HepG2 (cell line): ENCODE data around the gene SRGAP3. TPM values are rescaled to one million over a fixed set of nuclear protein-coding genes. Genes with fewer than 3 reads are reported as not detected.

Experiments used
- ATAC-seq: fragments of 200-7000 bp; cut with Tn5 transposase; 3 replicates; pipeline ENCODE4 v1.9.1; 2020; ENCODE audit warnings: mild to moderate bottlenecking, moderate library complexity
- BruUV-seq: library from RNA; stranded (reverse); fragments of 400-500 nt; replicated peaks from 2 replicates; lab custom pipeline; 2021; lab: Mats Ljungman, UMichigan
- CTCF ChIA-PET: fragments of 300-600 bp; formaldehyde crosslinking; extraction: SDS; loops from one replicate; lab custom pipeline; 2021; ENCODE audit warnings: low total read pairs, inconsistent platforms, low intra/inter-chr PET ratio; lab: Yijun Ruan, JAX
- POLR2A ChIA-PET: fragments of 350-600 bp; sonication (Branson Sonifier 250); formaldehyde crosslinking; loops from one replicate; lab custom pipeline; 2020; ENCODE audit warnings: antibody characterized with exemption, inconsistent platforms; lab: Yijun Ruan, JAX
- DNase-seq: peaks from one replicate; pipeline ENCODE4 v3.0.0-alpha.2; 2015; ENCODE audit warnings: low spot score
- FAIRE-seq: peaks from 3 replicates; lab custom pipeline; 2011; peaks lifted over from hg19 to GRCh38; lab: Jason Lieb, UNC
- H2AFZ ChIP-seq: one replicate; pipeline ENCODE4 v1.6.1; 2011; ENCODE audit warnings: low read length, inconsistent platforms
- H3K27ac ChIP-seq: fragments of 300-600 bp; 3 replicates; pipeline ENCODE4 v1.8.0; 2011; ENCODE audit warnings: mixed run types, mild to moderate bottlenecking, mixed read lengths, low read length, inconsistent platforms; ENCODE audit not compliant: insufficient read depth; ENCODE audit errors: extremely low read length
- H3K27me3 ChIP-seq, 2 experiments: fragments of 200-600 bp in 1 of 2; 2 replicates in 1 of 2; 3 replicates in 1 of 2; pipeline versions ENCODE4 v1.6.0 to v1.8.0; 2011; ENCODE audit warnings: low read length in 2 of 2, mild to moderate bottlenecking in 2 of 2, moderate library complexity in 2 of 2, inconsistent platforms in 1 of 2; ENCODE audit not compliant: insufficient read depth in 2 of 2, control insufficient read depth in 1 of 2
- H3K36me3 ChIP-seq, 2 experiments: fragments of 200-600 bp in 1 of 2; replicated peaks in 1 of 2; 2 replicates in 1 of 2; 3 replicates in 1 of 2; pipeline versions ENCODE4 v1.5.1 to v1.8.0; 2011; ENCODE audit warnings: low read length in 2 of 2, inconsistent platforms in 1 of 2; ENCODE audit not compliant: insufficient read depth in 2 of 2, control insufficient read depth in 1 of 2
- H3K4me1 ChIP-seq: 2 replicates; pipeline ENCODE4 v1.5.1; 2012; ENCODE audit warnings: low read length, inconsistent platforms; ENCODE audit not compliant: insufficient read depth
- H3K4me2 ChIP-seq: 2 replicates; pipeline ENCODE4 v1.6.0; 2011; ENCODE audit warnings: low read depth, low read length, inconsistent platforms
- H3K4me3 ChIP-seq, 3 experiments: fragments of 200-600 bp in 1 of 3; sonication (generic), shearing (Covaris generic) in 1 of 3; replicated peaks in 1 of 3; 2 replicates each; pipeline ENCODE4 v1.5.1; 2011 to 2016; ENCODE audit warnings: low read length in 3 of 3, inconsistent platforms in 2 of 3, low read depth in 2 of 3, mild to moderate bottlenecking in 2 of 3, control low read depth in 1 of 3, mixed read lengths in 1 of 3; ENCODE audit not compliant: insufficient read depth in 1 of 3
- H3K79me2 ChIP-seq: one replicate; pipeline ENCODE4 v1.6.1; 2011; ENCODE audit warnings: low read length, inconsistent platforms; ENCODE audit not compliant: insufficient read depth
- H3K9ac ChIP-seq: 2 replicates; pipeline ENCODE4 v1.6.0; 2011; ENCODE audit warnings: mild to moderate bottlenecking, low read depth, low read length, inconsistent platforms; ENCODE audit not compliant: insufficient read depth
- H3K9me3 ChIP-seq: 2 replicates; pipeline ENCODE4 v1.5.1; 2012; ENCODE audit warnings: mild to moderate bottlenecking, low read length
- H4K20me1 ChIP-seq: 2 replicates; pipeline ENCODE4 v1.6.0; 2011; ENCODE audit warnings: inconsistent platforms, mild to moderate bottlenecking, low read length, moderate library complexity; ENCODE audit not compliant: insufficient read depth
- NR3C1 ChIP-seq: sonication (generic); formaldehyde crosslinking; IDR thresholded peaks from 2 replicates; pipeline ENCODE4 v1.4.0; 2020; ENCODE audit warnings: missing genetic modification reagents
- ZNF549 ChIP-seq: sonication (generic); formaldehyde crosslinking; IDR thresholded peaks from 2 replicates; pipeline ENCODE4 v1.5.0; 2020; ENCODE audit warnings: missing genetic modification reagents
- ZNF891 ChIP-seq: sonication (generic); formaldehyde crosslinking; IDR thresholded peaks from 2 replicates; pipeline ENCODE4 v1.5.0; 2020; ENCODE audit warnings: mild to moderate bottlenecking, missing genetic modification reagents
- WGBS: methylation state at CpG from one replicate; pipeline ENCODE4 v1.1.6; 2017; ENCODE audit warnings: low lambda C conversion rate; 5-methylcytosine and 5-hydroxymethylcytosine counted together
- in situ Hi-C: cut with HindIII; loops from 2 replicates; pipeline ENCODE4 v1.10.0; 2017; ENCODE audit warnings: low pct_unique_long_range_greater_than_20kb; ENCODE audit not compliant: extremely low pct_ligation_motif_present
- intact Hi-C: fragments of 100-400 bp; cut with micrococcal nuclease; formaldehyde crosslinking; loops from one replicate; pipeline ENCODE4 v1.10.0; 2022; ENCODE audit not compliant: unreplicated experiment
- polyA plus RNA-seq, 8 experiments: library from polyadenylated mRNA; depleted of rRNA in 3 of 8; stranded (reverse) in 7 of 8; unstranded in 1 of 8; fragments of >200 nt; fragmentation: Illumina TruSeq in 4 of 8; extraction: Trizol in 4 of 8; gene quantifications; 2 replicates each; pipeline versions ENCODE4 v1.2.1 to v1.2.3, GENCODE V29; 2011 to 2016; ENCODE audit warnings: low read depth in 4 of 8, missing spikeins in 1 of 8, mixed read lengths in 1 of 8; ENCODE audit not compliant: insufficient read depth in 1 of 8
- total RNA-seq, 5 experiments: library from RNA; depleted of rRNA; stranded (reverse); fragments of >200 nt; fragmentation: Illumina TruSeq; extraction: Trizol; gene quantifications; 2 replicates each; pipeline ENCODE4 v1.2.3, GENCODE V29; 2016; ENCODE audit warnings: low read depth in 1 of 5
- TF ChIP-seq, protein P1 (sequence below): sonication (generic); formaldehyde crosslinking; IDR thresholded peaks from 2 replicates; pipeline ENCODE4 v1.9.0; 2021; ENCODE audit warnings: mild to moderate bottlenecking, missing genetic modification reagents
- TF ChIP-seq, protein P2 (sequence below): IDR thresholded peaks from 2 replicates; pipeline ENCODE4 v1.4.0; 2020; ENCODE audit warnings: mild to moderate bottlenecking, missing genetic modification reagents

Gene SRGAP3
- total and polyA plus RNA-seq, 2 of the 13 experiments (the other 11 are each of a cell fraction or from before 2014, with no cell fraction given), result 1.2 to 1.4 TPM

DNA sequence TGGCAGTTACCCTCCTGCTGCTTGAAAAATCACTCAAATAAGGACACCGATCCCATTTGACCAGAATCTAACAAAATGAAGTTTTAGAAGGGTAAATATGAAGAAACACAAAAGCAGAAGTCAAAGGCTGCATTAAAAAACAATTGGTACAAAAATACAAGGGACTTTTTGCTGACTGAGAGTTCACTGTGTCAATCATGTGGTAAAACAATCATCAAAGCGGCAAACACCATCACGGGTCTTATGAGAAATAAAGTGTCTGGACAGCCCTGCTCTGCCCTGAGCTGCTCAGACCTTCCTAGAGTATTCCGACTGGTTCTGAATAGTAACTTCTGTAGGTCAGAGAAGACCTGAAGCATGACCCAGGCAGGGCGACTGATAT, 148.9 kb downstream of the SRGAP3 start:
- H3K79me2 ChIP-seq, result no peaks in the 10 kb centered on the region
- no peaks in the 10 kb centered on the region for H3K9me3 ChIP-seq
- FAIRE-seq (no peak), DNase-seq (no peak), ATAC-seq (no peak)
- H3K27ac ChIP-seq, result no peak overlapping the region
- no peaks in the 10 kb centered on the region for H3K36me3 ChIP-seq
- no peak for TF ChIP-seq ZNF891
- TF ChIP-seq, protein P1, sequence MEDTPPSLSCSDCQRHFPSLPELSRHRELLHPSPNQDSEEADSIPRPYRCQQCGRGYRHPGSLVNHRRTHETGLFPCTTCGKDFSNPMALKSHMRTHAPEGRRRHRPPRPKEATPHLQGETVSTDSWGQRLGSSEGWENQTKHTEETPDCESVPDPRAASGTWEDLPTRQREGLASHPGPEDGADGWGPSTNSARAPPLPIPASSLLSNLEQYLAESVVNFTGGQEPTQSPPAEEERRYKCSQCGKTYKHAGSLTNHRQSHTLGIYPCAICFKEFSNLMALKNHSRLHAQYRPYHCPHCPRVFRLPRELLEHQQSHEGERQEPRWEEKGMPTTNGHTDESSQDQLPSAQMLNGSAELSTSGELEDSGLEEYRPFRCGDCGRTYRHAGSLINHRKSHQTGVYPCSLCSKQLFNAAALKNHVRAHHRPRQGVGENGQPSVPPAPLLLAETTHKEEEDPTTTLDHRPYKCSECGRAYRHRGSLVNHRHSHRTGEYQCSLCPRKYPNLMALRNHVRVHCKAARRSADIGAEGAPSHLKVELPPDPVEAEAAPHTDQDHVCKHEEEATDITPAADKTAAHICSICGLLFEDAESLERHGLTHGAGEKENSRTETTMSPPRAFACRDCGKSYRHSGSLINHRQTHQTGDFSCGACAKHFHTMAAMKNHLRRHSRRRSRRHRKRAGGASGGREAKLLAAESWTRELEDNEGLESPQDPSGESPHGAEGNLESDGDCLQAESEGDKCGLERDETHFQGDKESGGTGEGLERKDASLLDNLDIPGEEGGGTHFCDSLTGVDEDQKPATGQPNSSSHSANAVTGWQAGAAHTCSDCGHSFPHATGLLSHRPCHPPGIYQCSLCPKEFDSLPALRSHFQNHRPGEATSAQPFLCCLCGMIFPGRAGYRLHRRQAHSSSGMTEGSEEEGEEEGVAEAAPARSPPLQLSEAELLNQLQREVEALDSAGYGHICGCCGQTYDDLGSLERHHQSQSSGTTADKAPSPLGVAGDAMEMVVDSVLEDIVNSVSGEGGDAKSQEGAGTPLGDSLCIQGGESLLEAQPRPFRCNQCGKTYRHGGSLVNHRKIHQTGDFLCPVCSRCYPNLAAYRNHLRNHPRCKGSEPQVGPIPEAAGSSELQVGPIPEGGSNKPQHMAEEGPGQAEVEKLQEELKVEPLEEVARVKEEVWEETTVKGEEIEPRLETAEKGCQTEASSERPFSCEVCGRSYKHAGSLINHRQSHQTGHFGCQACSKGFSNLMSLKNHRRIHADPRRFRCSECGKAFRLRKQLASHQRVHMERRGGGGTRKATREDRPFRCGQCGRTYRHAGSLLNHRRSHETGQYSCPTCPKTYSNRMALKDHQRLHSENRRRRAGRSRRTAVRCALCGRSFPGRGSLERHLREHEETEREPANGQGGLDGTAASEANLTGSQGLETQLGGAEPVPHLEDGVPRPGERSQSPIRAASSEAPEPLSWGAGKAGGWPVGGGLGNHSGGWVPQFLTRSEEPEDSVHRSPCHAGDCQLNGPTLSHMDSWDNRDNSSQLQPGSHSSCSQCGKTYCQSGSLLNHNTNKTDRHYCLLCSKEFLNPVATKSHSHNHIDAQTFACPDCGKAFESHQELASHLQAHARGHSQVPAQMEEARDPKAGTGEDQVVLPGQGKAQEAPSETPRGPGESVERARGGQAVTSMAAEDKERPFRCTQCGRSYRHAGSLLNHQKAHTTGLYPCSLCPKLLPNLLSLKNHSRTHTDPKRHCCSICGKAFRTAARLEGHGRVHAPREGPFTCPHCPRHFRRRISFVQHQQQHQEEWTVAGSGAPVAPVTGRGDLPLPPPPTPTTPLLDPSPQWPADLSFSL (CRISPR knock-in tag), result no peak
- TF ChIP-seq NR3C1, result no peak
- TF ChIP-seq, protein P2, sequence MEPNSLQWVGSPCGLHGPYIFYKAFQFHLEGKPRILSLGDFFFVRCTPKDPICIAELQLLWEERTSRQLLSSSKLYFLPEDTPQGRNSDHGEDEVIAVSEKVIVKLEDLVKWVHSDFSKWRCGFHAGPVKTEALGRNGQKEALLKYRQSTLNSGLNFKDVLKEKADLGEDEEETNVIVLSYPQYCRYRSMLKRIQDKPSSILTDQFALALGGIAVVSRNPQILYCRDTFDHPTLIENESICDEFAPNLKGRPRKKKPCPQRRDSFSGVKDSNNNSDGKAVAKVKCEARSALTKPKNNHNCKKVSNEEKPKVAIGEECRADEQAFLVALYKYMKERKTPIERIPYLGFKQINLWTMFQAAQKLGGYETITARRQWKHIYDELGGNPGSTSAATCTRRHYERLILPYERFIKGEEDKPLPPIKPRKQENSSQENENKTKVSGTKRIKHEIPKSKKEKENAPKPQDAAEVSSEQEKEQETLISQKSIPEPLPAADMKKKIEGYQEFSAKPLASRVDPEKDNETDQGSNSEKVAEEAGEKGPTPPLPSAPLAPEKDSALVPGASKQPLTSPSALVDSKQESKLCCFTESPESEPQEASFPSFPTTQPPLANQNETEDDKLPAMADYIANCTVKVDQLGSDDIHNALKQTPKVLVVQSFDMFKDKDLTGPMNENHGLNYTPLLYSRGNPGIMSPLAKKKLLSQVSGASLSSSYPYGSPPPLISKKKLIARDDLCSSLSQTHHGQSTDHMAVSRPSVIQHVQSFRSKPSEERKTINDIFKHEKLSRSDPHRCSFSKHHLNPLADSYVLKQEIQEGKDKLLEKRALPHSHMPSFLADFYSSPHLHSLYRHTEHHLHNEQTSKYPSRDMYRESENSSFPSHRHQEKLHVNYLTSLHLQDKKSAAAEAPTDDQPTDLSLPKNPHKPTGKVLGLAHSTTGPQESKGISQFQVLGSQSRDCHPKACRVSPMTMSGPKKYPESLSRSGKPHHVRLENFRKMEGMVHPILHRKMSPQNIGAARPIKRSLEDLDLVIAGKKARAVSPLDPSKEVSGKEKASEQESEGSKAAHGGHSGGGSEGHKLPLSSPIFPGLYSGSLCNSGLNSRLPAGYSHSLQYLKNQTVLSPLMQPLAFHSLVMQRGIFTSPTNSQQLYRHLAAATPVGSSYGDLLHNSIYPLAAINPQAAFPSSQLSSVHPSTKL (CRISPR knock-in tag), result no peak
- no peak for TF ChIP-seq ZNF549
- intact Hi-C loops (no loop called here), in situ Hi-C loops (no loop called here)
- peaks cover 0 to 4% of the 10 kb centered on the region in 2 experiments; a peak in 2 of 5 replicates for H3K27me3 ChIP-seq
- no TSS peak for BruUV-seq
- no peak overlapping the region for H2AFZ ChIP-seq
- ChIA-PET CTCF (no interaction called here), POLR2A (no interaction called here)
- no peak overlapping the region for H3K4me2 ChIP-seq
- no peak overlapping the region for H3K4me3 ChIP-seq
- WGBS, result 42% methylated on average over 5 of the region's 5 CpGs
- no peak overlapping the region for H3K9ac ChIP-seq
- H3K4me1 ChIP-seq, result no peaks in the 10 kb centered on the region
- H4K20me1 ChIP-seq, result no peaks in the 10 kb centered on the region
